Measurements from ENCODE around the gene MROH8.

The MROH8 gene

DNA sequence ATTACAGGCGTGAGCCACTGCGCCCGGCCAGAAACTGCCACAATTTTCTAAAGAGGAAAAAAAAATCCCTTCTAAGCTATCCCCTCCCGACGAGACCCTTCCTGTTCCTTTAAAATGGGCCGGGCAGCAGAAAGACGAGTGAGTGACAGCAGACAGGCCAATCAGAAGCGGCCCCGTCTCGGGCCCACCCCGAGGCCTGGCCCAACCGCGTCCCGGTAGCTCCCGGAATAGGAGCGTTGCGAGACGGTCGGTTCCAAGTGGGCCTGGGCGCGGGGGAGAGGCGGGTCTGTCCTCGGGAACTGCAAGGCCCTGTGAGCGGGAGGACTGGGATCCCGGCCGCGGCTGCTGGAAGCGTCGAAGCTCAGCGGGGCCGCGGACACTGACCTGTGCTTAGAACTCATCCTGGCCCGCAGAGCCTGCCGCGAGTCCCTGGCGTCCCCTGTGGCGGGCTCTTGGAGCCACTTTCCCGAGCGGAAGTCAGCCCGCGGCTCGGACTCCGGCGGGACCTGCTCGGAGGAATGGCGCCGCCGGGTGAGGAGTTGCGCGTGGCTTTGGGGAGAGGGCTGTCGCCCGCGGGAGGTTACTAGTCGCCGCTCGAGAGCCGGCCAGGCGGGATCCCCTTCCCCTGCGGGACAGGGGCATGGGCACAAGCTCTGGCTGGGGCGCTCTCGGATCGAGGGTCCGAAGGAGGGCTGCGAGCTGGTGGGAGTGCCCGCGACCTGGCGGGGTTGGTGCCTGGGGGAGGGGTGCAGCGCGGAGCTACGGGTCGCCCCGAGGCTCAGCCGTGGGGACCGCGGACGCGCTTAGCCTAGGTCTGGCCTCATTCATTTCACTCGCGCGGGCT lies at the start of gene MROH8, which contains the start of gene RPN2:
MROH8 (minus strand) TSS at position 710 of the 844 bp plus-strand sequence.
RPN2 (plus strand) TSS at position 492 of the 844 bp plus-strand sequence; CDS start at position 519, 27 bp downstream.
- DNase-seq = peak; percentile 98 to 100 (median 99)
- intact Hi-C loops (cut with DNase I) = loop anchor here (5.0 kb wide), 1 partner anchor 82 kb away; the partner anchor contains the start of gene RBL1

DNA sequence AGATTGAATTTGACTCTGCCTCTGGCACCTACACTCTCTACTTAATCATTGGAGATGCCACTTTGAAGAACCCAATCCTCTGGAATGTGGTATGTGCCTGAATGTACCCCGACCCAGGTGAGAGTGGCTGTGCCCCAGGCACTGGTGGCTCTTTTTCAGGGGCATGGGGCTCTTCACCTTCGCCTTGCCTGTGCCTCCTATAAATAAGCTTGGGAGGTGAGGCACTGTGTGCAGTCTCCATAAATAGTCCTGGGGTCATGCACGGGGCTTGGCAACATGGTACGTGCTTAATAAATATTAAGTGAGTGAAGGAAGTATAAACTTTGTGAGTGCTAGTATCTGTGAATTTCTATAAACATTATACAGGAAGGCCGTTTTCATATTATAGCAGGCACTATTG lies 49.3 kb upstream of the MROH8 start:
- no peak for DNase-seq
- intact Hi-C loops (cut with DNase I) = no loop called here

DNA sequence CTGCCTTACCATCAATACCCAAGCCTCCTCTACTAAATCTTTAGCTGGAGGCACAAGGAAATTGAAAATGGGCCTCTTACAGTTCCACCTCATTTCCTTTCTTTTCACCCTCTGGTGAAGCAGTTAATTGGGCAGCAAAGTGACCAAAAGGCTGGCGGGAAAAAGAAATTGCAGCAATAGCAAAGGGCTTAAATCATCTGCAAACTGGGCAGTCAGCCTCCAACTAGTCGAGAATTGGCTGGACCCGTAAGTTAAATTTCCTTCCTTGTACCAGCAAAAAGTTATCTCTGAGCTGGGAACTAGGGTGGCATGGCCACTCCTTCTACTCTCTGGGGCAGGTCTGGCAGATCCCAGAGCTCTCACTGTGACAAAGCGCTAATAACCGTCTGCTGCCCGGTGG lies 48.7 kb upstream of the MROH8 start:
- peak in 2 of 42 donors; percentile 20 to 46 for DNase-seq
- intact Hi-C loops (cut with DNase I) = no loop called here

DNA sequence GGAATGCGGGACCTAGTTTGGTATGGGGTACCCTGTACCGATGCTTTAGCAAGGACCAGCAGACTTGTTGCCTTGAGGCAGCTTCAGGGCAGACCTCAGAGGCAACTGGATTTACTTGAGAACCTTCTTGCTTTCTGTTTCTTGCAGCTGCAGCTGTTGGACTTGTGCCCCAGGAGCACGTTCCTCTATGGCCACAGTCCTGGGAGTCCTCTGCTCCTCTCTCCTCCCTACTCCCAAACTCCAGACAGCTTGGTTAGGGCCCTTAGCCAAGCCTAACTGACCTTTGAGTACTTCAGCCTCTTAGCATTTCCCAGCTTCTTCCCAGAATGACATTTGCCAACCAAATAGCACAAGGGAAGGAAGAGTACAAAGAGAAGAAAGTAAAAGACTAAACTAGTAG lies 47.5 kb upstream of the MROH8 start:
- intact Hi-C loops (cut with DNase I) = no loop called here
- DNase-seq = no peak

DNA sequence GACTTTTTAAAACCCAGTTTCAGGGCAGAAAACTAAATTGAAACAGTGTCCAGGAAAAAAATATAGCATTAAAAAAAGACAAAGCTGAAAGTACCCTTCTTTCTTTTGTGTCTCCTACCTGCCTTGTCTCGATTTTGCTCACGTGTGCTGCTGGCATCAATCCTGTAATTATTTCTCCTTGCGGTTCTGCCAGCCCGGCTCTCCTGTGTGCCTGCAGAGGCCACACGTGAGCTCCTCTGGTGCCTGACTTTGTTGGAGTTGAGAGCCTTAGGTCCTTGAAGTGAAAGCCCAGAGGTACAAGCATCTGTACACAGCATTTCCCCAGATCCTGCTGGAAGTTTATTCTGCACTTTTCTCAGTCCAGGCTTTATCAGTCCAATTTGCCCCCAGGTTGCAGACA lies 45.8 kb upstream of the MROH8 start:
- intact Hi-C loops (cut with DNase I) = no loop called here
- no peak for DNase-seq

DNA sequence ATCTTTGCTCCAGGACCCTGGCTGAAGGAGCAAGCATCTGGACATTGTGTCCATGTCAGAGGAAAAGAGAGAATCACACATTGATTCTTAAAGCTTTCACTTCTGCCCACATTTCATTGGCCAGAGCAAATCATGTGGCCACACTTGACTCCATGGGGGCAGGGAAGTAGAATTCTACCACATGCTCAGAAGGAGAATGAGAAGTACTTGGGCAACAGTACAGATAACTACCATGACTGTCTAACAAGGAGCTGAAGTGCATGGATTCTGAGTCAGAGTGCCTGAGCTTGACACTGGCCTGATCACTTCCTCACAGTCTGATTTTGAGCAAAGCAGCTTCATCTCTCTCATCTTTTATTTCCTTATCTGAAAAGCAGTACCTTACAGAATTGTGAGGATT lies 43.7 kb upstream of the MROH8 start:
- intact Hi-C loops (cut with DNase I) = no loop called here
- DNase-seq = peak in 16 of 42 donors; percentile 13 to 61 (median 28)

DNA sequence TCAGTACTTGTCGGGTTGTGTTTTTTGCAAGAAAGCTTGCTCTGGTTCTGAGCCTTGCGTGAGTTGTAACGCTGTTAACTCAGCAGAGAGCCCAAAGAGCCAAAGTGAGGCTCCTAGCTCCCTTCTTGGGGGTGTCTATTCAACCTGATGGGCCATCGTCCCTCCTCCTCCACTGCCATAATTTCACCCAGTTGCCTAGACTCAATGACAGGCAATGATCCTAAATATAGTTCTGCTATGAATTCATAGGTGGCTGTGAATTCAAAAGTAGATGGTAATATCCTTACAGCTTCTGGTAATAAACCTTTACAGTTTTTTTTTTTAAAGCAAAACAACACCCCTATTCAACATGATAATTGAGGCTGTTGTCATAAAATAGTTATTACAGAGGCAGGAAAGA lies 42.7 kb upstream of the MROH8 start:
- intact Hi-C loops (cut with DNase I) = no loop called here
- peak in 6 of 42 donors; percentile 17 to 45 (median 26) for DNase-seq

DNA sequence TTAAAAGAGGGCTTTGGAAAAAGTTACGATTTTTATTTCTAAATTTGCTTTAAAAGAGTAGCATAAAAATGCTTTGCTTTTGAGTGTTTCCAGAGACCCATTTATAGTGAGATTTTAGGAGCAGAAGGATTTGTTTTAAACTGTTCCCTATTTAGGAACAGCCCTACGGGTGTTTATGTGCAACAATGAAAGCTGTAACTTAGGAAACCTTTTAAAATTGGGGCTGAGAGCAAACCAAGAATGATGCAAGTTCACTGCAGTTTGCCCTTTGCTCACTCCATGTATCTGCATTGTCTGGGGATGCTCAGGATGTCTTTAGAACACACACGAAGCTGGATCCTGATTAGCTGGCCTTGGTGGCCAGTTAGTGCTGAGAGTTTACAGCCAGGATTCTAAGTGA lies 41.4 kb upstream of the MROH8 start:
- intact Hi-C loops (cut with DNase I) = no loop called here
- no peak for DNase-seq

DNA sequence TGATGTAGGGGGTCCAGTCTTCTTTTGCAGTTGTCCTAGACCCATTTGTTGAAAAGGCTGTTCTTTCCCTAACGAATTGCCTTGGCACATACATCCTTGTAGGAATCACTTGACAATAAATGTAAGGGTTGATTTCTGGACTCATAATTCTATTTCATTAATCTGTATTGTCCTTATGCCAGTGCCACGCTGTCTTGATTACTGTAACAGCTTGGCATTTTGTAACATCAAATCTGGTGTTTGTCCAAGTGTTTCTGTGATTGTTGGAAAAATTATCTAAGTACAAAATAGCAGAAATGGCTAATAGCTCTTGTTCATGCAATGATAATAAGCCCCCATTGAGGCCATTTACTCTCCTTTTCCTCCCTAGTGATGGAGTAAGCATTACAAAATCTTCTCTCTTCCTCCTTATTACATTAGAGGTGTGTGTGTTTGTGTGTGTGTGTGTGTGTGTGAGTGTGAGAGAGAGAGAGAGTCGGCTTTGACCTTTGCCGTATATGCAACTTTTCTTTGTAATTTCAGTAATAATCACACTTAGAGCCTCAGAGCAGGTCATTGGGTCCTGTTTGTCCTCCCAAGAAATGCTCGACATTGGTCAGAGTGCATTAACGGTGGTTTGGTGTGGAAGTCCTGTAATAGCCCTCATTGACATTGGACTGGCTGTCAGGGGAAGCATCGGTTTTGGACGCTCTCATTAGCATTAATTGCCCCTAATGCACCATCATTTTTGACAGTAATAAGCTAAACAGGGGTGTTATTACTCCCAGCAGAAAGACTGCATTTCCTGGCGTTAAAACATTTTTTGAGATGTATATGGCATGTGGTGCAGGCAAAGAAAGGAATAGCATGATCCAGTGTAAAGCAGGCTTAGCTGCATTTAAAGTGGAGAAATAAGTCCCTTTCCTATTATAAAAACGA lies 40.7 kb upstream of the MROH8 start:
- no peak for DNase-seq
- intact Hi-C loops (cut with DNase I) = no loop called here

DNA sequence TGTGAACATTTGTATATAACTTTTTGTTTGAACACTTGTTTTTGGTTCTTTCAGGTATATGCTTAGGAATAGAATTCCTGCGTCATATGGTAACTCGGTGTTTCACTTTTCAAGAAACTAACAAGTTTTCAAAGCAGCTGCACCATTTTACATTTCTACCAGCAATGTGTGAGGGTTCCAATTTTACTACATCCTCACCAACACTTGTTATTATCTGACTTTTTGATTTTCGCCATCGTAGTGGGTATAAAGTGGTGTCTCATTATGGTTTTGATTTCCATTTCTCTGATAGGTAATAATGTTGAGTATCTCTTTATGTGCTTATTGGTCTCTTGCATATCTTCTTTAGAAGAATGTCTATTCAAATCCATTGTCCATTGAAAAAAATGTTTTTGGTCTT lies 39.6 kb upstream of the MROH8 start:
- intact Hi-C loops (cut with DNase I) = no loop called here
- DNase-seq = no peak

DNA sequence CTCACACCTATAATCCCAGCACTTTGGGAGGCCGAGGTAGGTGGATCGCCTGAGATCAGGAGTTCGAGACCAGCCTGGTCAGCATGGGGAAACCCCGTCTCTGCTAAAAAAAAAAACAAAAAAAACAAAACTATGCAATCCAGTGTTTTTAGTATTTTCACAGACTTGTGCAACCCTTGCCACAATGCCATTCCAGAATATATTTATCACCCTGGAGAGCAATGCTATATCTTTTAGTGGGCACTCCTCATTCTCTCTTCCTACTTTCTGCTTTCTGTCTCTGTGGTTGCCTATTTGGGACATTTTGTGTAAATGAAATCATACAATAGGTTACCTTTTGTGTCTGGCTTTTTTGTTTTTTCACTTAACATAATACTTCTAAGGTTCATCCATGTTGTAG lies 39.1 kb upstream of the MROH8 start:
- no peak for DNase-seq
- intact Hi-C loops (cut with DNase I) = no loop called here

DNA sequence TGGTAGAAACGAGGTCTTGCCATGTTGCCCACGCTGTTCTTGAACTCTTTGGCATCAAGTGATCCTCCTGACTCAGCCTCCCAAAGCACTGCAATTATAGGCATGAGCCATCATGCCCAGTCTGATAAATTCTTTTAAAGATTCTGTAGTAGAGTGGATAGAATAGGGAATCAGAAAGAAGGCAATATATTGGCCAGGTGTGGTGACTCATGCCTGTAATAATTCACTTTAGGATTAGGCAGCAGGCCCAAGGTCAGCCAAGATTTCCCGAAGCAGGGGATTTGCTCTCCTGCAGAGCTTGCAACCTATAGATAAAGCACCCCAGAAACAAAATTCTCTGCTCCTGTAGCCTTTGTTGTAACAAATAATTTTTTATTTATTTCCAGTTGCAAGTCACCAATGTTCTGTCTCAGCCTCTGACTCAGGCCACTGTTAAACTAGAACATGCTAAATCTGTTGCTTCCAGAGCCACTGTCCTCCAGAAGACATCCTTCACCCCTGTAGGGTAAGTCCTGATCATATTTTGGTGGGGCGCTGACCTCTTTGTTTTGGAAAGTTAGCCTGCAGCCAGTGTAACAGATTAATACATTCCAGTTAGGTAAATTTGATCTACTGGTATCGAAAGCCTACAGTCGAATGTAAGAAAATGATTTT lies 30.4 kb upstream of the MROH8 start:
- DNase-seq = no peak
- intact Hi-C loops (cut with DNase I) = no loop called here

DNA sequence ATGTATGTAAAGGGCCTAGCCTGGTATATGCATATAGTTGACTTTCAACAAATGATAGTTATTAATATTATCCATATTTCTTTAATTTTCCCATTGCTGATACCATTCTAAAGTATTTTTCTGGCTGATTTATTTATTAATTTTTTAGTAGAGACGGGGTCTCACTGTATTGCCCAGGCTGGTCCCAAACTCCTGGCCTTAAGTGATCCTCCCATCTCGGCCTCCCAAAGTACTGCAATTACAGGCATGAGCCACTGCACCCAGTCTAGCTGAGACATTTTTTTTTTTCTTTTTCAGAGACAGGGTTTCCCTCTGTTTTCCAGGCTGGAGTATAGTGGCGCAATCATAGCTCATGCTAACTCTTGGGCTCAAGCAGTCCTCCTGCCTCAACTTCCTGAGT lies 29.8 kb upstream of the MROH8 start:
- no peak for DNase-seq
- intact Hi-C loops (cut with DNase I) = no loop called here

DNA sequence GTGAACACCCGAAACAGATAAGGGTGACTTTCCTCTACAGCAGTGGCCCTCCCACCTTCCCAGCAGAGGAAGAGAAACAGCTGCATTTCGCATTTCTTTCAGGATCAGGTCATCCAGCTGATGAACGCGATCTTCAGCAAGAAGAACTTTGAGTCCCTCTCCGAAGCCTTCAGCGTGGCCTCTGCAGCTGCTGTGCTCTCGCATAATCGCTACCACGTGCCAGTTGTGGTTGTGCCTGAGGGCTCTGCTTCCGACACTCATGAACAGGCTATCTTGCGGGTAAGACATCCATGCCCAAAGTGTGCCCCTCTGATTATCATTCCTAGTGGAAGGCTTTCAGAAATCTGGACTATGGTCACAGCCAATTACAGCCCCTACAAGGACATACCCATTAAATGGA lies 27.8 kb upstream of the MROH8 start:
- no peak for DNase-seq
- intact Hi-C loops (cut with DNase I) = no loop called here

DNA sequence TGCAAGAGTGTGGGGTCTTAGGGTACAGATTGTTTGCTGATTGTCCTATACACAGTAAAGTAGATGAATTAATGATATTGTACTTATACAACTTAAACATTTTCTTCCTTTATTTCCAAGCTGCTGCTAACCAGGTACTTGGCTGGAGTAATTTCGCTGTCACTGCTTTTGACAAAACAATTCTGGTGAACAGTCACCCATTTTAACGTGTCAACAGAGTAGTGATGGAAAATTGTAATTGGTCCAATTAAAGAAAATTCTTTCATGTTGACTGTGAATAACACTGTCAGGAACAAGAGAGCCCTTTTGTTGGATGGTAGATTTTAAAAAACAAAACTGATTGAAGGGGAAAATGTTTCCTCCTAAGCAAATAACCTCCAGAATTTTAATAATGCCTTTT lies 26.4 kb upstream of the MROH8 start:
- intact Hi-C loops (cut with DNase I) = no loop called here
- DNase-seq = no peak

DNA sequence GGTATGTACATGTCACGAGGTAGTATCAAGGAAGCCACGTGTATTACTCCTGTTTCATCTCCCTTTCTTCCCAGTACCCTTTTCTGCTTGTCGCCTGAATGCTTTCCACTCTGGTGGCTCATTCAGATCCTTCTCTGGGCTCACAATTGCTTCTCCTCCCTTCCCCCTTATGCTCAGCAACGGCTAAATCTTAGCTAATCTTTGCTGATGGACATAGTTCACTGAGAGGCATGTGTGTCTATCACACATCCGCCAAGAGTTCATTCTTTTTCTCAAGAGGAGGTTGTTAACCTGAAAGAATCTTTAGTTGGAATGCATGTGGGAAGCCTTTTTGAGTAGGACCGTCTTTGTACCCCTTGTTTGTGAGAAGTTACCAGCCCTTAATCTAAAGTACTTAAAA lies 25.8 kb upstream of the MROH8 start:
- no peak for DNase-seq
- intact Hi-C loops (cut with DNase I) = no loop called here

DNA sequence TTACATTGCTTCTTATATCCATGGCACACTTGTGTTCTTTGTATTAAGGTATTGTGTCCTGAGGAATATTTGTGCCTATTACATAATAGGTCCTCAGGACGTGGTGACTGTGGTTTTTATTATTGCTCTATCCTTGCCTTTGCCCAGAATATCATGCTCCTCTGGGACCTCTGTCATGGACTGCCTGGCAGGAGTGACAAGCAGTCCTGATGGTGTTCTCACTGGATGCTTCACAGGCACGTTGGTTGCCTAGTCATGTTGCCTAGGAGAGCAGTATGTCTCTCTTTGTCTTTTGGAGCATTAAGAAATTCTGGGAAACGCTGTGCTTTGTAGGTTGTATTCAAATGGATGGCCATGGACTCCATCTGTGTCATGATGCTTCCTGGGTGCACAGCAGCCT lies 24.7 kb upstream of the MROH8 start:
- no peak for DNase-seq
- intact Hi-C loops (cut with DNase I) = no loop called here

DNA sequence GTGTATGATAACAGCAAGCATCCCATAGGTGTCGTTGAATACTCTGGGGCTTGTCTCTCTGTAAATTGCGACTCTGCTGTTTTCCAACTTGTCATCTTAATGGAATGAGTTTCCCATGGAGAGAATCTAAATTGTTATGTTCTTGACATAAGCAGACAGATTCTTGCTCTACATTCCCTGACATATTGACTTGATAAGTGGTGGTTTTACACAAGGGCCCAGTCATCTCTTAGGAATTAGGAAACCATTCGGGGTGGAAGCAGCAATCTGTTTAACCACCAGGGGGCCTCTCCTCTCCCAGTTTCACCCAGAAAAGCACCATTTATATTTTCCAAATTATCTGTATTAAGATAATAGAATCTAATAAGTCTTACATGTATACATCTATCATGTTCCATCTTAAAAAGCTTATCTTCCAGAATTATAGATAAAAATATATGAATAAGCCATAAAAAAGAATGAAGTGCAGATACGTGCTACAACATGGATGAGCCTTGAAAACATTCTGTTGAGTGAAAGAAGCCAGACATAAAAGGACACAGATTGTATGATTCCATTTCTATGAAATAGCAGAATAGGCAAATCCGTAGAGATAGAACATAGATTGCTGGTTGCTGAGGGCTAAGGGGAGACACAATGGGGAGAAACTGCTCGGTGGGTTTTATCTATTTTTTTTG lies 23.1 kb upstream of the MROH8 start:
- peak in 26 of 42 donors; percentile 23 to 78 (median 46) for DNase-seq
- intact Hi-C loops (cut with DNase I) = no loop called here

DNA sequence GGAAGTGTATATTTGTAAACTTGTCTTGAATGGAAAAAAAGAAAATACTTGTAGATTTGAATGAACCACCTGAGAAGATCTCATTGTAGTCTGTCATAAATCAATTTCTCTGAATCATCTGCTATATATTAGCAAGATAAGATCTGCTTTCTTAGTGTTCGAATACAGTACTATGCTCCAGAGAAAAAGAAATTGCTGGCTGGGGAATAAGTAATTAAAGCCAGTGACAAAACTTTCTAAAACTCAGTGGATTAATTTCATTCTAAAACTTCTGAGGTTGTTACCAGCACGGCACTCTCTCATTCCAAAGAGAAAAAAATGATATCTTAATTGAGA lies 22.4 kb upstream of the MROH8 start:
- DNase-seq = no peak
- intact Hi-C loops (cut with DNase I) = no loop called here

Data from head of caudate nucleus (tissue), 42 donors.